ACC112 (cell line): ENCODE results near the gene ZNF841.
"Not testable (repeated sequence)": the region's sequence is repeated elsewhere in the genome, so short reads cannot be mapped to it uniquely, and the experiment has no call there.

ENCODE experiments used
- H2AFZ ChIP-seq: fragments of 200-600 bp; sonication (generic); one replicate; pipeline ENCODE4 v1.6.0; 2017; ENCODE audit warnings: antibody characterized with exemption, low read length; ENCODE audit not compliant: unreplicated experiment
- H3K27ac ChIP-seq: fragments of 200-600 bp; sonication (generic); 2 replicates; pipeline ENCODE4 v1.5.1; 2014; ENCODE audit warnings: low read depth, mild to moderate bottlenecking, antibody characterized with exemption, low read length, moderate library complexity
- H3K27me3 ChIP-seq: fragments of 200-600 bp; sonication (generic); 2 replicates; pipeline ENCODE4 v1.6.1; 2014; ENCODE audit warnings: mild to moderate bottlenecking, antibody characterized with exemption, low read length, moderate library complexity, mixed read lengths; ENCODE audit not compliant: insufficient read depth
- H3K36me3 ChIP-seq: fragments of 200-600 bp; sonication (generic); 2 replicates; pipeline ENCODE4 v1.6.1; 2016; ENCODE audit warnings: mild to moderate bottlenecking, antibody characterized with exemption, low read length, moderate library complexity, mixed read lengths; ENCODE audit not compliant: insufficient read depth
- H3K4me1 ChIP-seq: fragments of 200-600 bp; sonication (generic); one replicate; pipeline ENCODE4 v1.6.1; 2016; ENCODE audit warnings: low read length, mixed read lengths; ENCODE audit not compliant: insufficient read depth, unreplicated experiment, control insufficient read depth
- H3K4me3 ChIP-seq: fragments of 200-600 bp; sonication (generic); 2 replicates; pipeline ENCODE4 v1.5.1; 2014; ENCODE audit warnings: mild to moderate bottlenecking, low read depth, low read length
- H3K79me2 ChIP-seq: fragments of 200-600 bp; sonication (generic); one replicate; pipeline ENCODE4 v1.6.0; 2016; ENCODE audit warnings: low read length; ENCODE audit not compliant: control insufficient read depth, unreplicated experiment, insufficient read depth

ZNF841 gene

GRCh38 chr19:52066258-52066863, 29.2 kb downstream of the ZNF841 start:
- Histone ChIP-seq H3K79me2 (no peaks in the 10 kb centered on the region), H3K27ac (no peak overlapping the region), H3K36me3 (peaks cover 86% of the 10 kb centered on the region), H3K4me1 (no peaks in the 10 kb centered on the region), H3K4me3 (no peak overlapping the region), H2AFZ (no peak overlapping the region), H3K27me3 (no peaks in the 10 kb centered on the region)

- Histone ChIP-seq H3K27ac (no peak overlapping the region), H3K27me3 (no peaks in the 10 kb centered on the region), H3K4me3 (no peak overlapping the region), H3K36me3 (peaks cover 76% of the 10 kb centered on the region), H3K4me1 (no peaks in the 10 kb centered on the region), H2AFZ (no peak overlapping the region), H3K79me2 (no peaks in the 10 kb centered on the region)
Observed at GRCh38 chr19:52065399-52065798, 30.2 kb downstream of the ZNF841 start.

- H2AFZ ChIP-seq, H3K4me3 ChIP-seq, H3K79me2 ChIP-seq, H3K27ac ChIP-seq, H3K36me3 ChIP-seq, H3K4me1 ChIP-seq, H3K27me3 ChIP-seq: not testable (repeated sequence)
Observed at GRCh38 chr19:52056480-52056879, 39.1 kb downstream of the ZNF841 start.

GRCh38 chr19:52051736-52052135, 43.8 kb downstream of the ZNF841 start:
- not testable (repeated sequence) for H3K27ac ChIP-seq, H2AFZ ChIP-seq, H3K36me3 ChIP-seq, H3K4me3 ChIP-seq, H3K79me2 ChIP-seq, H3K27me3 ChIP-seq, H3K4me1 ChIP-seq

GRCh38 chr19:52048555-52049501, 46.7 kb downstream of the ZNF841 start, which contains the start of gene ZNF432:
Gene ZNF432 (minus strand): TSS chr19:52048838. CDS start chr19:52046868, 1,970 bp downstream.
- H2AFZ ChIP-seq: peak within 1 kb of the TSS; percentile 86

GRCh38 chr19:52039169-52039568, 56.4 kb downstream of the ZNF841 start:
- no peak overlapping the region for H2AFZ ChIP-seq
- H3K79me2 ChIP-seq: no peaks in the 10 kb centered on the region
- peaks cover 70% of the 10 kb centered on the region for H3K36me3 ChIP-seq
- H3K27ac ChIP-seq: no peak overlapping the region
- H3K4me3 ChIP-seq: no peak overlapping the region
- H3K27me3 ChIP-seq: no peaks in the 10 kb centered on the region
- H3K4me1 ChIP-seq: no peaks in the 10 kb centered on the region

More at GRCh38 chr19:52048555-52049501, 46.7 kb downstream of the ZNF841 start, which contains the start of gene ZNF432:
- Histone ChIP-seq H3K79me2 (no peaks in the 10 kb centered on the region), H3K36me3 (peaks cover 22% of the 10 kb centered on the region), H3K4me1 (no peaks in the 10 kb centered on the region), H3K4me3 (peak within 1 kb of the TSS; percentile 75), H3K27ac (peak within 1 kb of the TSS; percentile 82), H3K27me3 (no peaks in the 10 kb centered on the region)

- Histone ChIP-seq H2AFZ (no peak overlapping the region), H3K79me2 (no peaks in the 10 kb centered on the region), H3K4me1 (no peaks in the 10 kb centered on the region), H3K4me3 (no peak overlapping the region; the same call in 1 of the 2 replicates), H3K36me3 (peaks cover 72% of the 10 kb centered on the region), H3K27me3 (no peaks in the 10 kb centered on the region), H3K27ac (no peak overlapping the region)
Observed at GRCh38 chr19:52034051-52034728, 61.4 kb downstream of the ZNF841 start.

- Histone ChIP-seq H3K4me1 (no peaks in the 10 kb centered on the region), H3K27me3 (no peaks in the 10 kb centered on the region), H3K79me2 (peaks cover 16% of the 10 kb centered on the region), H3K4me3 (peak overlapping the region; percentile 97), H3K36me3 (peaks cover 40% of the 10 kb centered on the region), H3K27ac (peak overlapping the region; percentile 83), H2AFZ (peak overlapping the region; percentile 74)
Observed at GRCh38 chr19:52028780-52029123, 66.8 kb downstream of the ZNF841 start.

GRCh38 chr19:52028027-52028779, 67.4 kb downstream of the ZNF841 start, which contains the start of gene ZNF614:
Gene ZNF614 (minus strand): TSS chr19:52028379. CDS start chr19:52025745, 2,634 bp downstream.
- no peaks in the 10 kb centered on the region for H3K4me1 ChIP-seq
- H3K4me3 ChIP-seq: peak within 1 kb of the TSS; percentile 97
- no peaks in the 10 kb centered on the region for H3K27me3 ChIP-seq
- peak within 1 kb of the TSS; percentile 74 for H2AFZ ChIP-seq
- peaks cover 40% of the 10 kb centered on the region for H3K36me3 ChIP-seq
- H3K27ac ChIP-seq: peak within 1 kb of the TSS; percentile 83
- peaks cover 16% of the 10 kb centered on the region for H3K79me2 ChIP-seq
